RWPE2 (cell line): ENCODE measurements around the gene SLC44A1.

Source experiments
- ATAC-seq: fragments of 200-7000 bp; cut with Tn5 transposase; 3 replicates; pipeline ENCODE4 v1.9.1; 2021; ENCODE audit warnings: low read depth
- DNase-seq: peaks from one replicate; pipeline ENCODE4 v3.0.0-alpha.2; 2020; ENCODE audit warnings: low spot score
- H3K27ac ChIP-seq: fragments of 450-650 bp; 2 replicates; pipeline ENCODE4 v1.5.1; 2017; ENCODE audit warnings: mild to moderate bottlenecking; ENCODE audit not compliant: poor library complexity, severe bottlenecking
- H3K27me3 ChIP-seq: fragments of 250-450 bp; sonication (Bioruptor Pico); 2 replicates; pipeline ENCODE4 v1.5.1; 2021; ENCODE audit warnings: mild to moderate bottlenecking, moderate library complexity; ENCODE audit not compliant: insufficient read depth, poor library complexity, severe bottlenecking
- H3K36me3 ChIP-seq: fragments of 250-450 bp; sonication (Bioruptor Pico); 2 replicates; pipeline ENCODE4 v1.5.1; 2020; ENCODE audit warnings: low read depth, mild to moderate bottlenecking, moderate library complexity
- H3K4me1 ChIP-seq: fragments of 250-450 bp; sonication (Bioruptor Pico); 2 replicates; pipeline ENCODE4 v1.5.1; 2021; ENCODE audit warnings: mild to moderate bottlenecking, moderate library complexity; ENCODE audit not compliant: insufficient read depth, poor library complexity, severe bottlenecking
- H3K4me3 ChIP-seq: fragments of 250-450 bp; sonication (Bioruptor Pico); 2 replicates; pipeline ENCODE4 v1.5.1; 2021; ENCODE audit warnings: mild to moderate bottlenecking, moderate library complexity; ENCODE audit not compliant: severe bottlenecking
- H3K9me3 ChIP-seq: fragments of 250-450 bp; sonication (Bioruptor Pico); 2 replicates; pipeline ENCODE4 v1.5.1; 2021; ENCODE audit warnings: mild to moderate bottlenecking, moderate library complexity; ENCODE audit not compliant: severe bottlenecking
- TF ChIP-seq, protein P1 (sequence below): fragments of 450-650 bp; IDR thresholded peaks from one replicate; pipeline ENCODE4 v1.5.1; 2017; ENCODE audit warnings: mild to moderate bottlenecking, moderate library complexity; ENCODE audit not compliant: poor library complexity, severe bottlenecking

The SLC44A1 gene

GRCh38 chr9:105275111-105275510 is 30.7 kb downstream of the SLC44A1 start:
- peaks cover 2% of the 10 kb centered on the region for H3K4me1 ChIP-seq
- ATAC-seq (no peak), DNase-seq (no peak)
- no peak overlapping the region for H3K4me3 ChIP-seq
- H3K36me3 ChIP-seq, result peaks cover 4% of the 10 kb centered on the region; the same call in 1 of the 2 replicates
- H3K9me3 ChIP-seq, result no peaks in the 10 kb centered on the region
- H3K27ac ChIP-seq, result no peak overlapping the region
- TF ChIP-seq, protein P1, sequence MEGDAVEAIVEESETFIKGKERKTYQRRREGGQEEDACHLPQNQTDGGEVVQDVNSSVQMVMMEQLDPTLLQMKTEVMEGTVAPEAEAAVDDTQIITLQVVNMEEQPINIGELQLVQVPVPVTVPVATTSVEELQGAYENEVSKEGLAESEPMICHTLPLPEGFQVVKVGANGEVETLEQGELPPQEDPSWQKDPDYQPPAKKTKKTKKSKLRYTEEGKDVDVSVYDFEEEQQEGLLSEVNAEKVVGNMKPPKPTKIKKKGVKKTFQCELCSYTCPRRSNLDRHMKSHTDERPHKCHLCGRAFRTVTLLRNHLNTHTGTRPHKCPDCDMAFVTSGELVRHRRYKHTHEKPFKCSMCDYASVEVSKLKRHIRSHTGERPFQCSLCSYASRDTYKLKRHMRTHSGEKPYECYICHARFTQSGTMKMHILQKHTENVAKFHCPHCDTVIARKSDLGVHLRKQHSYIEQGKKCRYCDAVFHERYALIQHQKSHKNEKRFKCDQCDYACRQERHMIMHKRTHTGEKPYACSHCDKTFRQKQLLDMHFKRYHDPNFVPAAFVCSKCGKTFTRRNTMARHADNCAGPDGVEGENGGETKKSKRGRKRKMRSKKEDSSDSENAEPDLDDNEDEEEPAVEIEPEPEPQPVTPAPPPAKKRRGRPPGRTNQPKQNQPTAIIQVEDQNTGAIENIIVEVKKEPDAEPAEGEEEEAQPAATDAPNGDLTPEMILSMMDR, result no peak
- H3K27me3 ChIP-seq, result no peaks in the 10 kb centered on the region

DNA sequence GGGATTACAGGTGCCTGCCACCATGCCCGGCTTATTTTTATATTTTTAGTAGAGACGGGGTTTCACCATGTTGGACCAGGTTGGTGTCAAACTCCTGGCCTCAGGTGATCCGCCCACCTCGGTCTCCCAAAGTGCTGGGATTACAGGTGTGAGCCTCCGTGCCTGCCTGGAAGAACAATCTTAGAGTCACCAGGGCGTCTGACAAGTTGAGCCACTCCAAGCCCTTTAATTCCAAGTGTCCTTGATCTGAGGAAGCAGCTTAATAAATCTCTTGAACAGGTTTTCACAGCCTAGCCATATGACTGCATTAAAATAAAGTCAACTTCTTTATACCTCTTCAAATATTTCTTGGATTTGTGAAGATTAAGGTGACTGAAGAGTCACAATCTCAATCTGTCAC is 31.5 kb downstream of the SLC44A1 start:
- Histone ChIP-seq H3K9me3 (no peaks in the 10 kb centered on the region), H3K27ac (no peak overlapping the region), H3K27me3 (no peaks in the 10 kb centered on the region), H3K4me3 (no peak overlapping the region), H3K4me1 (peaks cover 10% of the 10 kb centered on the region), H3K36me3 (peaks cover 4% of the 10 kb centered on the region; the same call in 1 of the 2 replicates)
- no peak for ATAC-seq
- TF ChIP-seq, protein P1, result no peak
- no peak for DNase-seq

DNA sequence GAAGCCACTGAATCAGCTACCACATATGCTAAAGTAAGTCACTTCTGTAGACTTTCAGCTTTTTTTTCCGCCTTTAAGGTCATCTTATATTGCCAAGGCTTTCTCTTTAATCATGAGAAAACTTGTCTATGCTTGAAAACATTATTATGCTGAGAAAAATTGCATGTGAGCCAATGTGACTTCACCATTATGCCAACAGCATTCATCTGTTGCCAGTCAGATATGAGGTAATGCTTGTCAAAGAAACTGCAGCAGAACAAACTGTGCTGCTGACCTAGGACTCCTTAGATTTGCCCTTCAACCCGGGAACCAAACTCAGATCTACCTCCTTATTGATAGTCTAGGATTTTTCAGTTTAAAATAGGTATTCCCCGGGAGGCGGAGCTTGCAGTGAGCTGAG is 34.3 kb downstream of the SLC44A1 start:
- ATAC-seq, result 0 out of 3 replicates have a peak, but pooled peaks have one; percentile 33
- peaks cover 20% of the 10 kb centered on the region for H3K4me1 ChIP-seq
- TF ChIP-seq, protein P1, result no peak
- DNase-seq, result no peak
- H3K27me3 ChIP-seq, result no peaks in the 10 kb centered on the region
- H3K9me3 ChIP-seq, result no peaks in the 10 kb centered on the region
- H3K36me3 ChIP-seq, result peaks cover 4% of the 10 kb centered on the region; the same call in 1 of the 2 replicates
- H3K27ac ChIP-seq, result no peak overlapping the region
- H3K4me3 ChIP-seq, result no peak overlapping the region

GRCh38 chr9:105280691-105281090 is 36.2 kb downstream of the SLC44A1 start:
- Histone ChIP-seq H3K9me3 (no peaks in the 10 kb centered on the region), H3K27me3 (no peaks in the 10 kb centered on the region), H3K27ac (peak overlapping the region; percentile 47), H3K4me1 (peaks cover 20% of the 10 kb centered on the region), H3K4me3 (no peak overlapping the region), H3K36me3 (no peaks in the 10 kb centered on the region)
- DNase-seq (peak; percentile 80), ATAC-seq (peak; percentile 92)
- TF ChIP-seq, protein P1, result no peak

DNA sequence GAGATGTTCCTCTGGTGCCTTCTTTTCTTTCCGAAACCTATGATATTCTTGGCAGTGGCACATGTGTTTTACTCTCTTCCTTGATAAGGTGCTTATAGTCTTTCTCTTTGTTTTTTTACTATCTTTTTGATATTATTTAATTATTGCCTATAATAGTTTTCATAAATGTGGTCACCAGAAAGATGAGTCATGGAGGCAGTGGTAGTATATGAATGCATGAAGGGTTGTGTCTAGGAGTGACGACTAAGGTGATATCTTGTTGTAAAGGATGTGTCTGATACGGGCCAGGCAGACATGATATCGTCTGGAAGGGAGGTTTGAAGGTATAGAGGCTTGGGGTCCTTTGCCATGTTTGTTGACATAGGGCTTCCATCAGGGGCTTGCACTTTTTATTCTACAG is 36.8 kb downstream of the SLC44A1 start:
- peak overlapping the region; percentile 47 for H3K27ac ChIP-seq
- DNase-seq, result no peak
- no peaks in the 10 kb centered on the region for H3K36me3 ChIP-seq
- TF ChIP-seq, protein P1, result no peak
- no peak overlapping the region for H3K4me3 ChIP-seq
- H3K4me1 ChIP-seq, result peaks cover 20% of the 10 kb centered on the region
- H3K9me3 ChIP-seq, result no peaks in the 10 kb centered on the region
- no peaks in the 10 kb centered on the region for H3K27me3 ChIP-seq
- no peak for ATAC-seq
